ENCODE data around the gene BIN2.

DNA sequence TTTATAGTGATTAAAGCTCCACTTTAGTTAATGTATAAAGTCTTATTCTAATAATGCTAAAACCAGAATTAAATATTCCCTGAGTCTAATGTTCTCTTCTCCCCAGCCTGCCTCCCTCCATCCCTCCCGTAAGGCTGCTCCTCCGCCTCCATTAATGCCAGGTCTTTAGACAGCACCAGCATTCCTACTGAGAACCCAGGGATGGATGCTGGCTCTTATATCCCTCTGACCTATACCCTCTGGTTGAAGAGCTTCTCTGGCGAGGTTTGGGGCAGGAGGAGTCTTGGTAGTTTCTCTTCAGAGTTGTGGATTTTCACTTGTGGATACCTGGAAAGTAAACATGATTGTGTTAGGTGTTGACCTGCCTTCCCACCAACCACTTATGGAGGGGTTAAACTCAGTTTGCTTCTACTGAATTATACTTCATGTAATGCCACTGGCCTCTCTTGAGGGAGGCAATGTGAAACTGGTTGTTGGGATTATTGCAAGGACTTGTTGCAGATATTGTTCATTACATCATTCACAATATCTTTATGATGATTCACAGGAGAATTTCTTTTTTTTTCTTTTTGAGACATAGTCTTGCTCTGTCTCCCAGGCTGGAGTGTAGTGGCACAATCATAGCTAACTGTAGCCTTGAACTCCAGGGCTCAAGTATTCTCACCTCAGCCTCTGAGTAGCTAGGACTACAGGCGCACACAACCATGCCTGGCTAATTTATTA lies 42.6 kb downstream of the BIN2 start:
- no peak for TF ChIP-seq CTCF (IDR thresholded peaks at IDR 0.05)
- TF ChIP-seq TCF7L2 (IDR thresholded peaks at IDR 0.05; ENCODE audit: low read depth, low read length): no peak
- no peak for TF ChIP-seq POLR2AphosphoS5 (IDR thresholded peaks at IDR 0.05; ENCODE audit: low read depth, low read length)

Measured in Panc1 (cell line).